DOHH2 (cell line): ENCODE measurements around the gene F12.

Source experiments
- EZH2phosphoT487 ChIP-seq: fragments of 200-600 bp; sonication (generic); IDR thresholded peaks from 2 replicates; pipeline ENCODE4 v1.6.1; 2017; ENCODE audit warnings: borderline replicate concordance, mild to moderate bottlenecking, antibody characterized with exemption, low read length, moderate library complexity, mixed read lengths
- TF ChIP-seq, protein P1 (sequence below): fragments of 200-600 bp; sonication (generic); IDR thresholded peaks from one replicate; pipeline ENCODE4 v1.5.1; 2014; ENCODE audit warnings: antibody characterized with exemption, mild to moderate bottlenecking, low read depth, low read length; ENCODE audit not compliant: poor library complexity, severe bottlenecking

DNA sequence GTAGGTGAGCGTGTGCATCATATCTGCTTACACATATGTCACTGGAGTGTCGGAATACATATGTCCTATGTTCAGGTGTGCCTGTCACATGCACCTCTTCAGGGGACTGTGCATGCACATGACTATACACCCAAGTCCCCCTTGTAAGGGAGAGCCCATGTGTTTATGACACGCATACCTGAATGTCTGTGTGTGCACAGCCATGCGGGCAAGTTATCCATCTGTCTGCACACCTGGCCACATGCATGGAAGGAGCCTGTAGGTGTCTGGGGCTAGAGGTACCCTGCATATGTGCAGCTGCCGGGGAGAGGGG, 52.3 kb downstream of the F12 start:
- TF ChIP-seq, protein P1, sequence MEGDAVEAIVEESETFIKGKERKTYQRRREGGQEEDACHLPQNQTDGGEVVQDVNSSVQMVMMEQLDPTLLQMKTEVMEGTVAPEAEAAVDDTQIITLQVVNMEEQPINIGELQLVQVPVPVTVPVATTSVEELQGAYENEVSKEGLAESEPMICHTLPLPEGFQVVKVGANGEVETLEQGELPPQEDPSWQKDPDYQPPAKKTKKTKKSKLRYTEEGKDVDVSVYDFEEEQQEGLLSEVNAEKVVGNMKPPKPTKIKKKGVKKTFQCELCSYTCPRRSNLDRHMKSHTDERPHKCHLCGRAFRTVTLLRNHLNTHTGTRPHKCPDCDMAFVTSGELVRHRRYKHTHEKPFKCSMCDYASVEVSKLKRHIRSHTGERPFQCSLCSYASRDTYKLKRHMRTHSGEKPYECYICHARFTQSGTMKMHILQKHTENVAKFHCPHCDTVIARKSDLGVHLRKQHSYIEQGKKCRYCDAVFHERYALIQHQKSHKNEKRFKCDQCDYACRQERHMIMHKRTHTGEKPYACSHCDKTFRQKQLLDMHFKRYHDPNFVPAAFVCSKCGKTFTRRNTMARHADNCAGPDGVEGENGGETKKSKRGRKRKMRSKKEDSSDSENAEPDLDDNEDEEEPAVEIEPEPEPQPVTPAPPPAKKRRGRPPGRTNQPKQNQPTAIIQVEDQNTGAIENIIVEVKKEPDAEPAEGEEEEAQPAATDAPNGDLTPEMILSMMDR: no peak
- TF ChIP-seq EZH2phosphoT487: no peak
